GM08714 (cell line): ENCODE measurements around the gene CRYBG1.
"Not testable (repeated sequence)": the region's sequence is repeated elsewhere in the genome, so short reads cannot be mapped to it uniquely, and the experiment has no call there.

ENCODE experiments used
- H3K4me3 ChIP-seq: fragments of 200-500 bp; sonication (Bioruptor generic); 2 replicates; pipeline ENCODE4 v1.5.1; 2014; ENCODE audit warnings: mild to moderate bottlenecking, low read length, inconsistent platforms
- ZNF274 ChIP-seq: IDR thresholded peaks from 2 replicates; pipeline ENCODE4 v1.6.1; 2012; ENCODE audit warnings: mild to moderate bottlenecking, low read depth, low read length

The CRYBG1 gene

DNA sequence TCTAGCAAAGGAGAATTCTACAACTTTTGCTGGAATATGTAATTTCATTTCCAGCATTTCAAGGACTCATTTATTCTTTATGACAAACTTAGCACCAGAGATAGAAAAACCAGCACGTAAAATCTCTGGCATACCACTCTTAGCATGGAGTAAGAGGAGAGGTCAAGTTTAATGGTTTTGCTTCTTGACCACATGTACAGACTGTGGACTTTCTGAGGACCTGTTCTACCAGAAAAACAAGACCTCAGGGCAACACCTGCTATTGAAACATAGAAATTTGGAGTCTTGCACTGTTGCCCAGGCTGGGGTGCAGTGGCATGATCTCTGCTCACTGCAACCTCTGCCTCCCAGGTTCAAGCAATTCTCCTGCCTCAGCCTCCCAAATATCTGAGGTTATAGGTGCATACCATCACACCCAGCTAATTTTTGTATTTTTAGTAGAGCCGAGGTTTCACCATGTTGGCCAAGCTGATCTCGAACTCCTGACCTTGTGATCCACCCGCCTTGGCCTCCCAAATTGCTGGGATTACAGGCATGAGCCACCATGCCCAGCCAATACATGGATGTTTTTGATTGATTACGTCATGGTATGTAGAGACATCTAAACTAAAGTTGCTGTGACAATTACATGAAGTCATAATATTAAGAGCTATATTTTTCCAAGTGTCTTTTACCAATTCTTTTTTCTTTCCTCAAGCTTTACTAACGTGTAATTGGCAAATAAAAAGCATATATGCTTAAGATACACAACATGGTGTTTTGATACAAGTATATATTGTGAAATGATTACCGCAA lies 36.1 kb downstream of the CRYBG1 start:
- TF ChIP-seq ZNF274, result no peak
- no peak overlapping the region for H3K4me3 ChIP-seq

DNA sequence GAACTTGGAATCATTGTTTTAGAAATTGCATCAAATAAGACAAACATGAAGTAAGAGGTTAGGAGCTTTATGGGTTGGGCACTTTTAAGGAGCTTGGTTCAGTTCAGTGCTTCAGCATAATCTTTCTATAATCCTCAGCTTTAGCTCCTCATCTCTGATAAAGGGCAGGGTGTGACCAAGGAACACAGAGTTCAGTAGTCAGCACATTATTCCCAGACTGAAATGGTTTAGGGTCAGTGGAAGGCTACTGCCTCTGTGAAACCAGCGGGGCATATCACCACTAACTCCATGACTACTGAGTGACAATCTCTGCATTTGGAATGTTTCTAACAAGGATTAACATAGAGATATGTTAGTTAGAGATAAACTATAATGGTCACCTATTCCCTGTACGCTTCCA lies 36.9 kb downstream of the CRYBG1 start:
- no peak for TF ChIP-seq ZNF274
- H3K4me3 ChIP-seq, result no peak overlapping the region

DNA sequence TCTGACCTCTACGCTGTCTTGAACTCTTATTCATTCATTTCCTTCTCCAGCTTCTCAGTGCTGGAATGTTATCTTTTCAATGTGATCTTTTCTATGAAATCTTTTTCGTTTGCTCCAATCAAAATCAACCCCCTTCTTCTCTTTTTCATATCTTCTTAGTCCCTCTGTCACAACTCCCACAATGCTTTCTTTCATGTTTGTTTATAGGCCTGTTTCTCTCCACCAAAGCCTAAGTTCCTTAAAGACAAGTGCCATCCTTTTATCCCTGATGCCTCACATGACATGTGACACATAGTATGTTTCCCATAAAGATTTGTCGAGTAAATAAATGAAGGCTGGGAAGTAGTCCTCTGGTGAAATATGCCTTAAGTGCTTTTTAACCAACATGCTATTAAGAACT lies 38.1 kb downstream of the CRYBG1 start:
- no peak overlapping the region for H3K4me3 ChIP-seq
- TF ChIP-seq ZNF274, result no peak

DNA sequence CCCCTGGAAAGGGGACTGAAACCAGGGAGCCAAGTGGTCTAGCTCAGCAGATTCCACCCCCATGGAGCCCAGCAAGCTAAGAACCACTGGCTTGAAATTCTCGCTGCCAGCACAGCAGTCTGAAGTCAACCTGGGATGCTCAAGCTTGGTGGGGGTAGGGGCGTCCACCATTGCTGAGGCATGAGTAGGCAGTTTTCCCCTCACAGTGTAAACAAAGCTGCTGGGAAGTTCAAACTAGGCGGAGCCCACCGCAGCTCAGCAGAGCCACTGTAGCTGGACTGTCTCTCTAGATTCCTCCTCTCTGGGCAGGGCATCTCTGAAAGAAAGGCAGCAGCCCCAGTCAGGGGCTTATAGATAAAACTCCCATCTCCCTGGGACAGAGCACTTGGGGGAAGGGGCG lies 44.5 kb downstream of the CRYBG1 start:
- not testable (repeated sequence) for H3K4me3 ChIP-seq

DNA sequence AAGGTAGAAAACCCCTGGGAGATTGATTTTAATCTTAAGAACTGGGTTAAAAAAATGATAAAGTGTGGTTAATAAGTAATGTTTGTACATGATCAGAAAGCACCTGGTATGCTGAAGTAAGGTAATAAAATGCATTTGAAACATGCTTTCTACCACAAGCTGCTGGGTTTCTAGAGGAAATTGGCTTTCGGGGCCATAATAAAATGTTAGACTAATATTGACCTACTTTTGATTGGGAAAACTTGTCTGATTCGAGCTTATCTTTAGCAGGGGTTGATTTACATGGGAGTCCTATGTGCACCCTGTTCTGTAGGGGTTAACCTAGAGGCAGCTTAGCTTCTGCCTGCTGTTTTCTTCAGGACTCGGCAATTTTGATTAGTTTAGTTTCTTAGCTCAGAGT lies 50.5 kb downstream of the CRYBG1 start:
- H3K4me3 ChIP-seq, result no peak overlapping the region

DNA sequence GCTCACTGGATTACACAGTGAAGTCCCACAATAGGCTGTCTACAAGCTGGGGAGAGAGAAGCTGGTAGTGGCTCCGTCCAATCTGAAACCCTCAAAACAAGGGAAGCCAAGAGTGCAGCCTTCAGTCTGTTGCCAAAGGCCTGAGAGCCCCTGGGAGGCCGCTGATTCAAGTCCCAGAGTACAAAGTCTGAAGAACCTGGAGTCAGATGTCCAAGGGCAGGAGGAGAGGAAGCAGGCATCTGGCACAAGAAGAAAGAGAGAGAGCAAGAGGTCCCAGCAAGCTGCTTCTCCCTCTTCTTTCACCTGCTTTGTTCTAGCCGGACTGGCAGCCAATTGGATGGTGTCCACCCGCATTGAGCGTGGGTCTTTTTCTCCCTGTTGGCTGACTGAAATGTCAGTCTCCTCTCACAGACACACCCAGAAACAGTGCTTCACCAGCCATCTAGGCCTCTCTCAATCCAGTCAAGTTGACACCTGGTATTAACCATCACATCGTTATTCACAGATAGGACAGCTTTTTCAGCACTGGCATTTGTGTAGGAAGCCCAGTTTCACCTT lies 51.2 kb downstream of the CRYBG1 start:
- no peak for TF ChIP-seq ZNF274

More for the DNA sequence above, 50.5 kb downstream of the CRYBG1 start:
- TF ChIP-seq ZNF274, result no peak

DNA sequence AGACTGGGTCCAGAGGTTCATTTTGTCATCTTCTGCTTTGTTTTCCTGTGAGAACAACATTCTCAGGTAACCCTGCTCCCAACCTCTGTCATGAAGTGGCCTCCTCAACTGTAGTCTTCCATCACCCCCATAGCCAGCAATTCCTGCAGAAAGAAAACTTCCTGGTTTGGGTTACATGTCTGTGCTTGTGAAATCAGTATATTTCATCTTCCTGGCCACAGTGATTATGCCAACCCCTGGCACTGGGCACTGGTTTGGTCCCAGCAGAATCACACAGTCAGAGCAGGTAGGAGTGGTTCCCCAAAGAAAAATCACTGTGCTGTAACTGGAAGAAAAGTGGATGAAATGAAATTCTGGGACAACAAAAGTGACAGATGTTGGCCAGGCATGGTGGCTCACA lies 52.5 kb downstream of the CRYBG1 start:
- no peak overlapping the region for H3K4me3 ChIP-seq
- TF ChIP-seq ZNF274, result no peak

More for the DNA sequence above, 51.2 kb downstream of the CRYBG1 start:
- no peak overlapping the region for H3K4me3 ChIP-seq

DNA sequence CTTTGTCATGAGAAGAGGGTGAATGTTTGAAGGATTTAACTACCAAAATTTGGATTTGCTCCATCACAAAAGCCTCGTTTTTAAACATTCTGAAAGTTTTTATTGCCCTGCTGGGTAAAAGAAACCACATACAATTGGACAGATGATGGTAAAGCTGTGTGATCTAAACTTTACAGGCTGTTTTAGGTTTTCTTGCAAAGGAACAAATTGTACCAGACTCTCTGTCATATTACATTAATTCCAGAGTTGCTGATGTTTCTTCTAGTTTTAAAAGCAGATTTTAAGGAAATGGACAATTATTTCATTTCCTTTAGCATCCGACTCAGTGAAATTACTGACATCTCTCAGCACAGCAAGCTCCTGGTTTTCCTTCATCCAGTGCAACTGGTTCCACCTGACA lies 53.2 kb downstream of the CRYBG1 start:
- TF ChIP-seq ZNF274, result no peak
- H3K4me3 ChIP-seq, result no peak overlapping the region

DNA sequence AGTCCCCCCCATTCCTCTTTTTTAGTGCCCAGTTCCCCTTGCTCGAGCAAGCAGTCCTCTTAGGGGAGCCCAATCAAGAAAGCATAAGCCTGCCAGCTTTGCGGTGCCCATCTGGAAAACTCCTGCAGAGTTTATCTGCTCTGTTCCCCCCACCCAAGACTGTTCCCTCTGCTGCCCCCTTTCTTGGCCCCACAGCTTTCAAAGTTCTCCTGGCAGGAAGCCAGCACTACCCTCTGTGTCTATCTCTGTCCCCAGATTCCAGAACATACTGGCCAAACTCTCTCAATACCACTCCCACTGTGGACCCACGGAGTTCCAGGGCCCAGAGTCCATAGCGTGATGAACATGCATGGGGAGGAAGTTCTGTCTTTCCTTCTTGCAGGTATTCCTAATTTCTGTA lies 55.4 kb downstream of the CRYBG1 start:
- TF ChIP-seq ZNF274, result no peak

DNA sequence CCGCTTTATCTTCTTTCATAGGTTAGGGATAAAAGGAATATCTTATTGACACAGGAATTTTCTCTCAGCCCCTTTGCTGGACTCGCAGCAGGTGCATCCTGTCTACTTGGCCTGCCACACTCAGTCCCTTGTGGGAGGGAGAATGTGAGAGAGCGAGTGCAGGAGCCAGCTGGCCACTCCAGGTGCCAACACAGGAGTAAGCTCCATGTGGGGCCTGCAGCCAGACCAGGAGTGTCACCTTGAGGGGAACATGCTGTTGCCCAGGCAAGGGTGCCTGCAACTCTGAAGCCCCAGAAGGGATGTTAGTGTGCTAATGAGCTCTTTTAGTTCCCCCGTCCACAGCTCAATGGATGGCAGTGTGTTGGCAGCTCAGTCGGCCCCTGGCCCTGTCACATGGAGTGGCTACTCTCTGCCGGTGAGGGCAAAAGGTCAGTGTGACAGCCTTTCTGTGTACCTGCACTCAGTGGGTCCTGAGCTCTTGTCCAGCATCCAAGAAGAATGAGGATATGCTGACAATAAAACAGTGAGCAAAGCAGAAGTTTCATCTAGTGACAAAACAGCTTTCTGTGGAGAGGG lies 57.1 kb downstream of the CRYBG1 start:
- TF ChIP-seq ZNF274, result no peak
- H3K4me3 ChIP-seq, result no peak overlapping the region

More for the DNA sequence above, 55.4 kb downstream of the CRYBG1 start:
- H3K4me3 ChIP-seq, result no peak overlapping the region

DNA sequence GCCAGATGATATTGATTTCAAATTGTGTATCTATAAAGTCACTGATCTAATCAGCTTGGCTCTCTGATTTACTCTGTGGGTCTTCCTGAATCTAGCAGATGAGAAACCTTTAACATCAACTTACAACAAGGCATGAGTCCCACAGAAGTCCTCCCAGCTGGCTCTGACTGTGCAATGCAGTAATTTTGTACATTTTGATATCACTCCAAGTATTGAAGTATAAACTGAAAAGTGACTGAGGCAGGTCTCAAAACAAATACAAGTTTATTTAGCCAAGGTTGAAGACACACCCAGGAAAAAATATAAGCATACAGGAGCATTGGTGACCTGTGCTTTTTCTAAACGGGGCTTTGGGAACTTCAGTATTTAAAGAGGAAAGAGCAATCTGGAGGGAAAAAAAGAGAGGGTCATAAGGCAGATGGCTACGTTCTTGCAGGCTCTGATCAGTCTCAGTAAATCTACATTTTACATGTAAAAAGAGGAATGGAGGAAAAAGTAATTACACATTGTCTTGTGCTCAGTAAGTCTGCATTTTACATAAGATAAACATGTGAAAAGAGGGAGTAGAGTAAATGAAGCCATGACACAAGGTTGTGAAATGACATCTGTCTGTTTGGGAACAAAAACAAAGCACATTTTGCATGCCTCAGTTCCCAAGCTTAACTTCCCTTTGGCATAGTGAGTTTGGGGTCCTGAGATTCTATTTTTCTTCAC lies 59.5 kb downstream of the CRYBG1 start:
- H3K4me3 ChIP-seq, result no peak overlapping the region
- TF ChIP-seq ZNF274, result no peak

DNA sequence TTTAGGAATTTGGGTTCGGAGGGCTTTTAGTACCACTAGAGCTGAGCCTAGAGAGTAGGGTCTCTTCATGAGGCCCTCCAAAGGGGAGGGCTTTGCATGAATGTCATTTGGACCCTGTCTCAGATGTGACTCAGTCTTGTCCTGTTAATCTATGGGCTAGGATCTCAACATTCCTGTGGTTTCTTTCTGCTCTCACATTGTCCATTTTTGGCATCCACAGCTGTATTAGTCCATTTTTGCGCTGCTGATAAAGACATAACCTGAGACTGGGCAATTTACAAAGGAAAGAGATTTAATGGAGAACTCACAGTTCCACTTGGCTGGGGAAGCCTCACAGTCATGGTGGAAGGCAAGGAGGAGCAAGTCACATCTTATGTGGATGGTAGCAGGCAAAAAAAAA lies 61.0 kb downstream of the CRYBG1 start:
- H3K4me3 ChIP-seq, result no peak overlapping the region
- no peak for TF ChIP-seq ZNF274

DNA sequence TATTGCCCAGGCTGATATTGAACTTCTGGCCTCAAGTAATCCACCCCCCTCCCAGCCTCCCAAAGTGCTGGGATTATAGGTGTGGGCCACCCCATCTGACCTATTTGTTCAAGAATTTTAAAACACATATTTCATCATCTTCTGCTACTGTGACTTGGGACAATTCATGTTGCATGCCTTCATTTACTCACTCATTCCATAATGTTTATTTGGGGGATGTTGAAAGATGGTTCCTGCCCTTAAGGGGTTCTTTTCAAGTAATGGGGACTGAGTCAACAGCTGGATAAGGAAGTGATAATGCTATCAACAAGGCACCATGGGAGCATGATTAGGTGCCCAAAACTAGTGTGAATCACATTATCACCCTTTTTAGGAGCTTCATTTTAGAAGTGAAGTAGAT lies 62.0 kb downstream of the CRYBG1 start:
- no peak for TF ChIP-seq ZNF274
- H3K4me3 ChIP-seq, result no peak overlapping the region

DNA sequence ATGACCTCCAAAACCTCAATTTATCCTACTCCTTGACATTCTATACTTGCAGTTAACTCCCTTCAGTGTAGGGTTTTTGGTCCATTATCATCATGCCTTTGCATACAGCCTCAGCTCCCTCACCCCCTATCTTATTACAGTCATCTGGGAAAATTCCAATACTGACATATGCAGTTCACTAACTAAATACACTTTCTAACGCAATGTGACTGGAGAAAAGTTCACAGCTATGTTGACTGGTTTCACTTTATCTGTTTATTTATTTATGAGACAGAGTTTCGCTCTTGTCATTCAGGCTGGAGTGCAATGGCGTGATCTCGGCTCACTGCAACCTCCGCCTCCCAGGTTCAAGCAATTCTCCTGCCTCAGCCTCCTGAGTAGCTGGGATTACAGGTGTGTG lies 64.9 kb downstream of the CRYBG1 start:
- no peak overlapping the region for H3K4me3 ChIP-seq
- no peak for TF ChIP-seq ZNF274

DNA sequence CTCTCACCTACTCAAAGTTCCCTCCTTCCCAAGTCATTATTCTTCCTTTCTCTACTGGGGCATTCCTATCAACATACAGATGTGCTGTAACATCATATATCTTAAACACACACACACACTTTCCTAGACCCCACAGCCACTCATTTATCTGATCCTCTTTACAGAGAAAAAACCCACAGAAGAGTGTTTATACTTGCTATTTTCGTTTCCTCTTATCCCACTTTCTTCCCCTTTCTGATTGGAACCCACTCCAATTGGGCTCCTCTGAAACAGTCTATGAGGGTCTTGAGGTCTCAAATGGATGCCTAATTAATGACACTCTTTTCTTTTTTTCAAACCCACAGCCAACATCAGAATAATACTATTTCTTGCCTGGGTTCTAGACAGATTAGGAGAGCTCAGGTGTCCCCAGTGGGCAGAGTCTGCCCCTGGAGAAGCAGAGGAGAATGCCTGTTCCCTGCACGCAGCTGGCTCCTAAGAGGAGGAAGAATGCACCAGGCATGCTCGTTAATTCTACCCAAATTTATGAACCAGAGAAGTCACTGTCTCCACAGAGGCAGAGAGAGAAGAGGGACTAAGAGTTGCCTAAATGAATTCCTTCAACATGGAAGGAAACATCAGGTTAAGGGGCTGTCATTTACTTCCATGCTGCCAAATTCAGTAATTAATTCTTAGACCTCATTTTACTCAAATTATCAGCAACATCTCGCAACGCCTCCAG lies 65.9 kb downstream of the CRYBG1 start:
- TF ChIP-seq ZNF274, result no peak
- H3K4me3 ChIP-seq, result no peak overlapping the region
